A549 (cell line): ENCODE measurements around the gene KRTAP4-11.

Experiments
- CEBPB ChIP-seq, 2 experiments: fragments of >200 bp in 1 of 2; sonication (Bioruptor Twin) in 1 of 2; formaldehyde crosslinking in 1 of 2; IDR thresholded peaks; 2 replicates each; pipeline ENCODE4 v1.6.1; 2012 to 2016
- HOXB13 ChIP-seq: fragments of 250-450 bp; sonication (Bioruptor Pico); IDR thresholded peaks from 2 replicates; pipeline ENCODE4 v1.5.0; 2020; ENCODE audit warnings: low read depth, mild to moderate bottlenecking, moderate library complexity
- POLR2A ChIP-seq: IDR thresholded peaks from 2 replicates; pipeline ENCODE4 v1.6.1; 2012; ENCODE audit warnings: mild to moderate bottlenecking, low read length
- RCOR1 ChIP-seq: fragments of 150-350 bp; IDR thresholded peaks from 2 replicates; pipeline ENCODE4 v1.6.1; 2014; ENCODE audit warnings: antibody characterized with exemption, low read length, low read depth
- TF ChIP-seq, protein P1 (sequence below): fragments of >200 bp; sonication (Bioruptor Twin); formaldehyde crosslinking; IDR thresholded peaks from 3 replicates; pipeline ENCODE4 v1.5.1; 2016
- TF ChIP-seq, protein P2 (sequence below): fragments of 200-600 bp; sonication (generic); IDR thresholded peaks from 2 replicates; pipeline ENCODE4 v1.6.1; 2016; ENCODE audit warnings: antibody characterized with exemption, mild to moderate bottlenecking, moderate library complexity

DNA sequence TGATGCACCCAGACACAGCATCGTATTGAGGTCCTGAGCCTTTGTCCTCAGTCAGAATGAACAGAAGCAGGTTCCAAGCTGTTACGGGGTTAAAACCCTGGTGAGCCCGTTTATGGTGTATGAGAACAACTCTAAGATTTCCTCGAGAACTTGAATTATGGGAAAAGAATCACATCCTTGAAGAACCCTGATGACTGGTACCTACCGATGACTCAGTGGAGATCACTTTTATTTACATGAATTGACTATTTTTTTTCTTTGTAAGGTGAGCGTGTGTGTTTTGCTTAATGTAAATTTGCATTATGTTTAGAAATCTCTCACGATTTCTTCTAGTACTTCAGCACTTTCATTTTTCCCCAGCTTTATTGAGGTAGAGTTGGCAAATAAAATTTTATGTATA, 45.7 kb upstream of the KRTAP4-11 start:
- TF ChIP-seq POLR2A (no peak), CEBPB (IDR thresholded peaks at IDR 0.05) (no peak), HOXB13 (no peak), RCOR1 (no peak)
- TF ChIP-seq, protein P1, sequence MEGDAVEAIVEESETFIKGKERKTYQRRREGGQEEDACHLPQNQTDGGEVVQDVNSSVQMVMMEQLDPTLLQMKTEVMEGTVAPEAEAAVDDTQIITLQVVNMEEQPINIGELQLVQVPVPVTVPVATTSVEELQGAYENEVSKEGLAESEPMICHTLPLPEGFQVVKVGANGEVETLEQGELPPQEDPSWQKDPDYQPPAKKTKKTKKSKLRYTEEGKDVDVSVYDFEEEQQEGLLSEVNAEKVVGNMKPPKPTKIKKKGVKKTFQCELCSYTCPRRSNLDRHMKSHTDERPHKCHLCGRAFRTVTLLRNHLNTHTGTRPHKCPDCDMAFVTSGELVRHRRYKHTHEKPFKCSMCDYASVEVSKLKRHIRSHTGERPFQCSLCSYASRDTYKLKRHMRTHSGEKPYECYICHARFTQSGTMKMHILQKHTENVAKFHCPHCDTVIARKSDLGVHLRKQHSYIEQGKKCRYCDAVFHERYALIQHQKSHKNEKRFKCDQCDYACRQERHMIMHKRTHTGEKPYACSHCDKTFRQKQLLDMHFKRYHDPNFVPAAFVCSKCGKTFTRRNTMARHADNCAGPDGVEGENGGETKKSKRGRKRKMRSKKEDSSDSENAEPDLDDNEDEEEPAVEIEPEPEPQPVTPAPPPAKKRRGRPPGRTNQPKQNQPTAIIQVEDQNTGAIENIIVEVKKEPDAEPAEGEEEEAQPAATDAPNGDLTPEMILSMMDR = no peak
- TF ChIP-seq, protein P2, sequence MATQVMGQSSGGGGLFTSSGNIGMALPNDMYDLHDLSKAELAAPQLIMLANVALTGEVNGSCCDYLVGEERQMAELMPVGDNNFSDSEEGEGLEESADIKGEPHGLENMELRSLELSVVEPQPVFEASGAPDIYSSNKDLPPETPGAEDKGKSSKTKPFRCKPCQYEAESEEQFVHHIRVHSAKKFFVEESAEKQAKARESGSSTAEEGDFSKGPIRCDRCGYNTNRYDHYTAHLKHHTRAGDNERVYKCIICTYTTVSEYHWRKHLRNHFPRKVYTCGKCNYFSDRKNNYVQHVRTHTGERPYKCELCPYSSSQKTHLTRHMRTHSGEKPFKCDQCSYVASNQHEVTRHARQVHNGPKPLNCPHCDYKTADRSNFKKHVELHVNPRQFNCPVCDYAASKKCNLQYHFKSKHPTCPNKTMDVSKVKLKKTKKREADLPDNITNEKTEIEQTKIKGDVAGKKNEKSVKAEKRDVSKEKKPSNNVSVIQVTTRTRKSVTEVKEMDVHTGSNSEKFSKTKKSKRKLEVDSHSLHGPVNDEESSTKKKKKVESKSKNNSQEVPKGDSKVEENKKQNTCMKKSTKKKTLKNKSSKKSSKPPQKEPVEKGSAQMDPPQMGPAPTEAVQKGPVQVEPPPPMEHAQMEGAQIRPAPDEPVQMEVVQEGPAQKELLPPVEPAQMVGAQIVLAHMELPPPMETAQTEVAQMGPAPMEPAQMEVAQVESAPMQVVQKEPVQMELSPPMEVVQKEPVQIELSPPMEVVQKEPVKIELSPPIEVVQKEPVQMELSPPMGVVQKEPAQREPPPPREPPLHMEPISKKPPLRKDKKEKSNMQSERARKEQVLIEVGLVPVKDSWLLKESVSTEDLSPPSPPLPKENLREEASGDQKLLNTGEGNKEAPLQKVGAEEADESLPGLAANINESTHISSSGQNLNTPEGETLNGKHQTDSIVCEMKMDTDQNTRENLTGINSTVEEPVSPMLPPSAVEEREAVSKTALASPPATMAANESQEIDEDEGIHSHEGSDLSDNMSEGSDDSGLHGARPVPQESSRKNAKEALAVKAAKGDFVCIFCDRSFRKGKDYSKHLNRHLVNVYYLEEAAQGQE = no peak
